T-helper 2 cell treated with Interferon-gamma antibody and Interleukin-4, amounts not matched to agents 5 μg/mL and 100 μg/mL, for 36 hours (primary cell): ENCODE data around the gene SMIM3.
A peak's percentile ranks its signal among the peaks of the same experiment; 100 is the strongest.

Experiments
- DNase-seq: peaks from one replicate; pipeline ENCODE4 v3.0.0; 2021; ENCODE audit warnings: low spot score
- H3K27ac Mint-ChIP-seq: one replicate; pipeline ENCODE4 v1.8.0; 2021; ENCODE audit warnings: mild to moderate bottlenecking, mixed read lengths
- H3K27me3 Mint-ChIP-seq: one replicate; pipeline ENCODE4 v1.8.0; 2021; ENCODE audit warnings: low read depth, mixed read lengths
- H3K36me3 Mint-ChIP-seq: one replicate; pipeline ENCODE4 v1.8.0; 2021; ENCODE audit warnings: low read depth, mixed read lengths
- H3K4me1 Mint-ChIP-seq: one replicate; pipeline ENCODE4 v1.8.0; 2021; ENCODE audit warnings: low read depth, mixed read lengths
- H3K4me3 Mint-ChIP-seq: one replicate; pipeline ENCODE4 v1.8.0; 2022; ENCODE audit warnings: mild to moderate bottlenecking, moderate library complexity, mixed read lengths
- H3K9me3 Mint-ChIP-seq: one replicate; pipeline ENCODE4 v1.8.0; 2021; ENCODE audit warnings: mixed read lengths

Gene SMIM3

GRCh38 chr5:150778088-150778516, 455 bp upstream of the SMIM3 start:
- DNase-seq = no peak
- H3K27ac Mint-ChIP-seq = peak overlapping the region; percentile 63
- H3K9me3 Mint-ChIP-seq = no peaks in the 10 kb centered on the region
- peaks cover 57% of the 10 kb centered on the region for H3K4me1 Mint-ChIP-seq
- no peaks in the 10 kb centered on the region for H3K27me3 Mint-ChIP-seq
- H3K4me3 Mint-ChIP-seq = peak overlapping the region; percentile 100
- H3K36me3 Mint-ChIP-seq = peaks cover 24% of the 10 kb centered on the region

- DNase-seq = no peak
- Mint-ChIP-seq H3K27me3 (no peaks in the 10 kb centered on the region), H3K27ac (peak overlapping the region; percentile 95), H3K4me3 (peak overlapping the region; percentile 100), H3K36me3 (peaks cover 29% of the 10 kb centered on the region), H3K9me3 (no peaks in the 10 kb centered on the region), H3K4me1 (peaks cover 55% of the 10 kb centered on the region)
Measured at GRCh38 chr5:150779397-150780186, 1.0 kb downstream of the SMIM3 start.

GRCh38 chr5:150780187-150780692, 1.7 kb downstream of the SMIM3 start:
- H3K27ac Mint-ChIP-seq = peak overlapping the region; percentile 89
- H3K27me3 Mint-ChIP-seq = no peaks in the 10 kb centered on the region
- peaks cover 32% of the 10 kb centered on the region for H3K36me3 Mint-ChIP-seq
- peaks cover 2% of the 10 kb centered on the region for H3K9me3 Mint-ChIP-seq
- peaks cover 59% of the 10 kb centered on the region for H3K4me1 Mint-ChIP-seq
- DNase-seq = peak; percentile 58
- H3K4me3 Mint-ChIP-seq = peak overlapping the region; percentile 100

- peaks cover 56% of the 10 kb centered on the region for H3K4me1 Mint-ChIP-seq
- peak overlapping the region; percentile 89 for H3K27ac Mint-ChIP-seq
Measured at GRCh38 chr5:150780816-150781221, 2.3 kb downstream of the SMIM3 start.

GRCh38 chr5:150781706-150782614, 3.4 kb downstream of the SMIM3 start:
- H3K4me3 Mint-ChIP-seq = peak overlapping the region; percentile 100
- DNase-seq = no peak
- peaks cover 8% of the 10 kb centered on the region for H3K9me3 Mint-ChIP-seq
- peaks cover 59% of the 10 kb centered on the region for H3K4me1 Mint-ChIP-seq
- peaks cover 42% of the 10 kb centered on the region for H3K36me3 Mint-ChIP-seq
- H3K27me3 Mint-ChIP-seq = no peaks in the 10 kb centered on the region
- H3K27ac Mint-ChIP-seq = peak overlapping the region; percentile 89

More at GRCh38 chr5:150780816-150781221, 2.3 kb downstream of the SMIM3 start:
- H3K4me3 Mint-ChIP-seq = peak overlapping the region; percentile 100
- DNase-seq = no peak
- H3K27me3 Mint-ChIP-seq = no peaks in the 10 kb centered on the region
- peaks cover 4% of the 10 kb centered on the region for H3K9me3 Mint-ChIP-seq
- H3K36me3 Mint-ChIP-seq = peaks cover 35% of the 10 kb centered on the region

- Mint-ChIP-seq H3K9me3 (peaks cover 8% of the 10 kb centered on the region), H3K27ac (peak overlapping the region; percentile 89), H3K36me3 (peaks cover 49% of the 10 kb centered on the region), H3K4me1 (peaks cover 64% of the 10 kb centered on the region), H3K4me3 (peak overlapping the region; percentile 100), H3K27me3 (no peaks in the 10 kb centered on the region)
- no peak for DNase-seq
Measured at GRCh38 chr5:150782850-150783249, 4.3 kb downstream of the SMIM3 start.

GRCh38 chr5:150783422-150783928, 4.9 kb downstream of the SMIM3 start:
- Mint-ChIP-seq H3K27ac (peak overlapping the region; percentile 89), H3K9me3 (peaks cover 8% of the 10 kb centered on the region), H3K27me3 (no peaks in the 10 kb centered on the region), H3K36me3 (peaks cover 49% of the 10 kb centered on the region), H3K4me3 (peak overlapping the region; percentile 100), H3K4me1 (peaks cover 64% of the 10 kb centered on the region)
- DNase-seq = peak; percentile 73

GRCh38 chr5:150785950-150786349, 7.4 kb downstream of the SMIM3 start:
- Mint-ChIP-seq H3K9me3 (peaks cover 8% of the 10 kb centered on the region), H3K27ac (peak overlapping the region; percentile 42), H3K27me3 (no peaks in the 10 kb centered on the region), H3K4me3 (peak overlapping the region; percentile 25), H3K4me1 (peaks cover 69% of the 10 kb centered on the region), H3K36me3 (peaks cover 40% of the 10 kb centered on the region)
- DNase-seq = no peak

GRCh38 chr5:150786876-150787275, 8.3 kb downstream of the SMIM3 start:
- Mint-ChIP-seq H3K27me3 (no peaks in the 10 kb centered on the region), H3K27ac (no peak overlapping the region), H3K4me3 (no peak overlapping the region), H3K4me1 (peaks cover 66% of the 10 kb centered on the region), H3K9me3 (peaks cover 8% of the 10 kb centered on the region), H3K36me3 (peaks cover 37% of the 10 kb centered on the region)
- DNase-seq = no peak

GRCh38 chr5:150787656-150788055, 9.1 kb downstream of the SMIM3 start:
- H3K4me3 Mint-ChIP-seq = no peak overlapping the region
- peaks cover 34% of the 10 kb centered on the region for H3K36me3 Mint-ChIP-seq
- H3K9me3 Mint-ChIP-seq = peaks cover 8% of the 10 kb centered on the region
- H3K4me1 Mint-ChIP-seq = peaks cover 61% of the 10 kb centered on the region
- no peak for DNase-seq
- H3K27ac Mint-ChIP-seq = no peak overlapping the region
- no peaks in the 10 kb centered on the region for H3K27me3 Mint-ChIP-seq

GRCh38 chr5:150788977-150789376, 10.4 kb downstream of the SMIM3 start:
- peaks cover 8% of the 10 kb centered on the region for H3K9me3 Mint-ChIP-seq
- H3K4me3 Mint-ChIP-seq = peak overlapping the region; percentile 2
- peaks cover 42% of the 10 kb centered on the region for H3K36me3 Mint-ChIP-seq
- H3K27me3 Mint-ChIP-seq = no peaks in the 10 kb centered on the region
- DNase-seq = no peak
- peaks cover 52% of the 10 kb centered on the region for H3K4me1 Mint-ChIP-seq
- peak overlapping the region; percentile 4 for H3K27ac Mint-ChIP-seq

GRCh38 chr5:150789450-150789849, 10.9 kb downstream of the SMIM3 start:
- H3K36me3 Mint-ChIP-seq = peaks cover 42% of the 10 kb centered on the region
- H3K4me1 Mint-ChIP-seq = peaks cover 48% of the 10 kb centered on the region
- peaks cover 8% of the 10 kb centered on the region for H3K9me3 Mint-ChIP-seq
- DNase-seq = no peak
- peak overlapping the region; percentile 65 for H3K4me3 Mint-ChIP-seq
- peak overlapping the region; percentile 74 for H3K27ac Mint-ChIP-seq
- H3K27me3 Mint-ChIP-seq = no peaks in the 10 kb centered on the region

GRCh38 chr5:150789943-150790611, 11.5 kb downstream of the SMIM3 start:
- peak; percentile 85 for DNase-seq
- peak overlapping the region; percentile 65 for H3K4me3 Mint-ChIP-seq
- peak overlapping the region; percentile 74 for H3K27ac Mint-ChIP-seq
- H3K9me3 Mint-ChIP-seq = peaks cover 7% of the 10 kb centered on the region
- peaks cover 44% of the 10 kb centered on the region for H3K4me1 Mint-ChIP-seq
- peaks cover 42% of the 10 kb centered on the region for H3K36me3 Mint-ChIP-seq
- H3K27me3 Mint-ChIP-seq = no peaks in the 10 kb centered on the region
